Activated naive CD4-positive, alpha-beta T cell treated with anti-CD3 and anti-CD28 coated beads, Interleukin-2, amount 50 U/mL, for 24 hours (primary cell): Measurements from ENCODE around the gene GALNT13.

ENCODE experiments used
- H3K27ac Mint-ChIP-seq: one replicate; pipeline ENCODE4 v1.8.0; 2021; ENCODE audit warnings: mild to moderate bottlenecking, mixed read lengths
- H3K27me3 Mint-ChIP-seq: one replicate; pipeline ENCODE4 v1.8.0; 2021; ENCODE audit warnings: mixed read lengths
- H3K36me3 Mint-ChIP-seq: one replicate; pipeline ENCODE4 v1.8.0; 2021; ENCODE audit warnings: mixed read lengths
- H3K4me1 Mint-ChIP-seq: one replicate; pipeline ENCODE4 v1.8.0; 2021; ENCODE audit warnings: mixed read lengths
- H3K4me3 Mint-ChIP-seq: one replicate; pipeline ENCODE4 v1.8.0; 2021; ENCODE audit warnings: mild to moderate bottlenecking, mixed read lengths
- H3K9me3 Mint-ChIP-seq: one replicate; pipeline ENCODE4 v1.8.0; 2021; ENCODE audit warnings: mixed read lengths

GALNT13 gene

GRCh38 chr2:153871231-153872221 is at the start of gene GALNT13:
TSS of gene GALNT13 (plus strand) at chr2:153871922.
- Mint-ChIP-seq H3K4me3 (no peak within 1 kb of the TSS), H3K27ac (no peak within 1 kb of the TSS), H3K36me3 (peaks cover 1% of the 10 kb centered on the region), H3K9me3 (no peaks in the 10 kb centered on the region), H3K27me3 (peaks cover 23% of the 10 kb centered on the region), H3K4me1 (no peaks in the 10 kb centered on the region)

GRCh38 chr2:153823880-153824279 is 47.8 kb upstream of the GALNT13 start:
- H3K27ac Mint-ChIP-seq, result no peak overlapping the region
- no peaks in the 10 kb centered on the region for H3K36me3 Mint-ChIP-seq
- H3K4me3 Mint-ChIP-seq, result no peak overlapping the region
- peaks cover 6% of the 10 kb centered on the region for H3K9me3 Mint-ChIP-seq
- H3K4me1 Mint-ChIP-seq, result no peaks in the 10 kb centered on the region
- no peaks in the 10 kb centered on the region for H3K27me3 Mint-ChIP-seq

GRCh38 chr2:153828335-153828734 is 43.4 kb upstream of the GALNT13 start:
- Mint-ChIP-seq H3K27ac (no peak overlapping the region), H3K9me3 (peaks cover 18% of the 10 kb centered on the region), H3K27me3 (no peaks in the 10 kb centered on the region), H3K4me3 (no peak overlapping the region), H3K4me1 (no peaks in the 10 kb centered on the region), H3K36me3 (no peaks in the 10 kb centered on the region)

- Mint-ChIP-seq H3K4me3 (no peak overlapping the region), H3K36me3 (no peaks in the 10 kb centered on the region), H3K4me1 (no peaks in the 10 kb centered on the region), H3K27me3 (no peaks in the 10 kb centered on the region), H3K27ac (no peak overlapping the region), H3K9me3 (peaks cover 11% of the 10 kb centered on the region)
Measured at GRCh38 chr2:153834662-153835061, 37.1 kb upstream of the GALNT13 start.

- no peaks in the 10 kb centered on the region for H3K27me3 Mint-ChIP-seq
- H3K4me3 Mint-ChIP-seq, result no peak overlapping the region
- H3K4me1 Mint-ChIP-seq, result no peaks in the 10 kb centered on the region
- H3K36me3 Mint-ChIP-seq, result no peaks in the 10 kb centered on the region
- peaks cover 10% of the 10 kb centered on the region for H3K9me3 Mint-ChIP-seq
- H3K27ac Mint-ChIP-seq, result no peak overlapping the region
Measured at GRCh38 chr2:153858250-153858649, 13.5 kb upstream of the GALNT13 start.

GRCh38 chr2:153864022-153864421 is 7.7 kb upstream of the GALNT13 start:
- no peaks in the 10 kb centered on the region for H3K36me3 Mint-ChIP-seq
- no peak overlapping the region for H3K27ac Mint-ChIP-seq
- peaks cover 6% of the 10 kb centered on the region for H3K9me3 Mint-ChIP-seq
- H3K4me3 Mint-ChIP-seq, result no peak overlapping the region
- H3K27me3 Mint-ChIP-seq, result no peaks in the 10 kb centered on the region
- H3K4me1 Mint-ChIP-seq, result no peaks in the 10 kb centered on the region

- Mint-ChIP-seq H3K36me3 (no peaks in the 10 kb centered on the region), H3K9me3 (peaks cover 6% of the 10 kb centered on the region), H3K4me3 (no peak overlapping the region), H3K27me3 (peaks cover 7% of the 10 kb centered on the region), H3K4me1 (no peaks in the 10 kb centered on the region), H3K27ac (no peak overlapping the region)
Measured at GRCh38 chr2:153866595-153866994, 5.1 kb upstream of the GALNT13 start.

GRCh38 chr2:153870308-153870707 is 1.4 kb upstream of the GALNT13 start:
- Mint-ChIP-seq H3K4me1 (no peaks in the 10 kb centered on the region), H3K9me3 (no peaks in the 10 kb centered on the region), H3K36me3 (peaks cover 1% of the 10 kb centered on the region), H3K27ac (no peak overlapping the region), H3K4me3 (no peak overlapping the region), H3K27me3 (peaks cover 23% of the 10 kb centered on the region)

GRCh38 chr2:153872311-153873051 is 759 bp downstream of the GALNT13 start:
- no peak overlapping the region for H3K27ac Mint-ChIP-seq

GRCh38 chr2:153873052-153874048 is 1.6 kb downstream of the GALNT13 start:
- Mint-ChIP-seq H3K36me3 (peaks cover 1% of the 10 kb centered on the region), H3K9me3 (no peaks in the 10 kb centered on the region), H3K4me1 (no peaks in the 10 kb centered on the region), H3K27ac (no peak overlapping the region), H3K27me3 (peaks cover 23% of the 10 kb centered on the region), H3K4me3 (no peak overlapping the region)

More at GRCh38 chr2:153872311-153873051, 759 bp downstream of the GALNT13 start:
- Mint-ChIP-seq H3K4me1 (no peaks in the 10 kb centered on the region), H3K27me3 (peaks cover 23% of the 10 kb centered on the region), H3K9me3 (no peaks in the 10 kb centered on the region), H3K4me3 (no peak overlapping the region), H3K36me3 (peaks cover 1% of the 10 kb centered on the region)

GRCh38 chr2:153875801-153876466 is 4.2 kb downstream of the GALNT13 start:
- H3K4me1 Mint-ChIP-seq, result no peaks in the 10 kb centered on the region

GRCh38 chr2:153880926-153881325 is 9.2 kb downstream of the GALNT13 start:
- no peak overlapping the region for H3K4me3 Mint-ChIP-seq
- H3K27ac Mint-ChIP-seq, result no peak overlapping the region
- H3K9me3 Mint-ChIP-seq, result no peaks in the 10 kb centered on the region
- H3K27me3 Mint-ChIP-seq, result no peaks in the 10 kb centered on the region
- no peaks in the 10 kb centered on the region for H3K36me3 Mint-ChIP-seq
- H3K4me1 Mint-ChIP-seq, result no peaks in the 10 kb centered on the region

More at GRCh38 chr2:153875801-153876466, 4.2 kb downstream of the GALNT13 start:
- Mint-ChIP-seq H3K36me3 (peaks cover 1% of the 10 kb centered on the region), H3K27ac (no peak overlapping the region), H3K4me3 (no peak overlapping the region), H3K9me3 (no peaks in the 10 kb centered on the region), H3K27me3 (peaks cover 18% of the 10 kb centered on the region)

GRCh38 chr2:153886833-153887232 is 15.1 kb downstream of the GALNT13 start:
- H3K36me3 Mint-ChIP-seq, result no peaks in the 10 kb centered on the region
- H3K4me3 Mint-ChIP-seq, result no peak overlapping the region
- no peak overlapping the region for H3K27ac Mint-ChIP-seq
- H3K9me3 Mint-ChIP-seq, result peaks cover 2% of the 10 kb centered on the region
- H3K4me1 Mint-ChIP-seq, result no peaks in the 10 kb centered on the region
- no peaks in the 10 kb centered on the region for H3K27me3 Mint-ChIP-seq

GRCh38 chr2:153890576-153890975 is 18.9 kb downstream of the GALNT13 start:
- Mint-ChIP-seq H3K27ac (no peak overlapping the region), H3K36me3 (no peaks in the 10 kb centered on the region), H3K4me3 (no peak overlapping the region), H3K27me3 (no peaks in the 10 kb centered on the region), H3K9me3 (peaks cover 15% of the 10 kb centered on the region), H3K4me1 (no peaks in the 10 kb centered on the region)
